GM13976 (cell line): ENCODE results near the gene C7orf57.

Experiments used
- DNase-seq: peaks from one replicate; pipeline ENCODE4 v3.0.0; 2012; ENCODE audit warnings: low spot score
- in situ Hi-C: fragments of 300-500 bp; cut with MboI; formaldehyde crosslinking; loops from one replicate; pipeline ENCODE4 v1.12.0; 2022; ENCODE audit warnings: low sequenced_read_pairs, mixed read lengths, inconsistent platforms; ENCODE audit not compliant: unreplicated experiment
- TF ChIP-seq, protein P1 (sequence below): IDR thresholded peaks from 2 replicates; pipeline ENCODE4 v1.5.1; 2012; ENCODE audit warnings: borderline replicate concordance, mild to moderate bottlenecking; ENCODE audit not compliant: insufficient read depth; ENCODE audit errors: extremely low read depth, missing control alignments, control extremely low read depth

Gene C7orf57

GRCh38 chr7:48042636-48043035 is 7.3 kb downstream of the C7orf57 start:
- in situ Hi-C loops: no loop called here
- TF ChIP-seq, protein P1, sequence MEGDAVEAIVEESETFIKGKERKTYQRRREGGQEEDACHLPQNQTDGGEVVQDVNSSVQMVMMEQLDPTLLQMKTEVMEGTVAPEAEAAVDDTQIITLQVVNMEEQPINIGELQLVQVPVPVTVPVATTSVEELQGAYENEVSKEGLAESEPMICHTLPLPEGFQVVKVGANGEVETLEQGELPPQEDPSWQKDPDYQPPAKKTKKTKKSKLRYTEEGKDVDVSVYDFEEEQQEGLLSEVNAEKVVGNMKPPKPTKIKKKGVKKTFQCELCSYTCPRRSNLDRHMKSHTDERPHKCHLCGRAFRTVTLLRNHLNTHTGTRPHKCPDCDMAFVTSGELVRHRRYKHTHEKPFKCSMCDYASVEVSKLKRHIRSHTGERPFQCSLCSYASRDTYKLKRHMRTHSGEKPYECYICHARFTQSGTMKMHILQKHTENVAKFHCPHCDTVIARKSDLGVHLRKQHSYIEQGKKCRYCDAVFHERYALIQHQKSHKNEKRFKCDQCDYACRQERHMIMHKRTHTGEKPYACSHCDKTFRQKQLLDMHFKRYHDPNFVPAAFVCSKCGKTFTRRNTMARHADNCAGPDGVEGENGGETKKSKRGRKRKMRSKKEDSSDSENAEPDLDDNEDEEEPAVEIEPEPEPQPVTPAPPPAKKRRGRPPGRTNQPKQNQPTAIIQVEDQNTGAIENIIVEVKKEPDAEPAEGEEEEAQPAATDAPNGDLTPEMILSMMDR: no peak
- DNase-seq: no peak

- in situ Hi-C loops: no loop called here
- no peak for DNase-seq
- TF ChIP-seq, protein P1: no peak
Observed at GRCh38 chr7:48045195-48045765, 9.9 kb downstream of the C7orf57 start.

DNA sequence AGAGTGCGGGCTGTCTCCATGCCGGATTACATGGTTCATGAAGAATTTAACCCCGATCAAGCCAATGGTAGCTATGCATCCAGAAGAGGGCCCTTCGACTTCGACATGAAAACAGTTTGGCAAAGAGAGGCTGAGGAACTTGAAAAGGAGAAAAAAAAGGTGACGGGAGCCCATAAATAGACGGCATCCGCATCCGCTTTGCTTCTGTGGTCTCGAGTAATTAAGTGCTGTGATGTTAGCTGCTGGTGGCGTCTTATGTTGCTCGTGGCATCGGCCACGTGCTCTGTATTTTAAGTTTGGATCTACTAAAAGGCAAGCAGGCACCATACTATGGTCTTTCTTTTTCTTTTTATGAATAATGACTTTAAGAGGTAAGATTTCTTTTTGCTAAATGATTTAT is 11.1 kb downstream of the C7orf57 start:
- no peak for DNase-seq
- in situ Hi-C loops: no loop called here
- TF ChIP-seq, protein P1: no peak

GRCh38 chr7:48048113-48048512 is 12.8 kb downstream of the C7orf57 start:
- TF ChIP-seq, protein P1: no peak
- DNase-seq: no peak
- in situ Hi-C loops: no loop called here

DNA sequence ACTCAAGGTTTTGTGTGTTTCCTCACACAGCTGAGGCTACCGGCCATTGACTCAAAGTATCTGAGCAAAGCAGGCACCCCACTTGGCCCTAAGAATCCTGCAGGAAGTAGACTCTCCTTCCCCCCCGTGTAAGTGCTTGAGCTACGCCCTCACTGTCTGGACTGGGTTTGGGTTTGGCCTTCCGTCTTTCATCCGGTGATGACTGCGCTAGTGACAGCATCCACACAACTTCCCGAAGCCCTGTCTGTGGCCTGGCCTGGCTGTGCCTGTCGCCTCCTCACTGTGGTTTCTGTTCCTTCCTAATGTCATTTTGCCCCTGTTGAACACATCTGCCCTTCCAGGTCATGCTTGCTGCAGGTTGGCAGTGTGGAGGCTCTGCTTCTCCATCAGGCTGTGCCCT is 14.5 kb downstream of the C7orf57 start:
- TF ChIP-seq, protein P1: no peak
- DNase-seq: no peak
- in situ Hi-C loops: no loop called here

GRCh38 chr7:48052748-48053147 is 17.4 kb downstream of the C7orf57 start:
- DNase-seq: no peak
- in situ Hi-C loops: no loop called here

More at GRCh38 chr7:48052748-48053147, 17.4 kb downstream of the C7orf57 start:
- TF ChIP-seq, protein P1: no peak
